Prostate gland (tissue), 2 donors: Measurements from ENCODE around the gene KRTAP9-8. TPM values are rescaled to one million over a fixed set of nuclear protein-coding genes. Genes with fewer than 3 reads are reported as not detected.
A peak's percentile ranks its signal among the peaks of the same experiment; 100 is the strongest.
"Not testable (repeated sequence)": the region's sequence is repeated elsewhere in the genome, so short reads cannot be mapped to it uniquely, and the experiment has no call there.

Source experiments
- DNase-seq: peaks from one replicate; pipeline ENCODE4 v3.0.0-alpha.2; 2019; ENCODE audit warnings: low spot score
- H3K27ac ChIP-seq, 2 donors: fragments of 200-600 bp; sonication (generic); 2 replicates each; pipeline ENCODE4 v1.5.1; 2017 to 2019
- H3K27me3 ChIP-seq: fragments of 200-600 bp; sonication (generic); replicated peaks from 2 replicates; pipeline ENCODE4 v1.5.1; 2019; ENCODE audit not compliant: insufficient read depth
- H3K36me3 ChIP-seq, 2 donors: fragments of 200-600 bp; sonication (generic); 1 replicate in 1 of 2; 2 replicates in 1 of 2; pipeline versions ENCODE4 v1.5.1 to v1.8.1; 2017 to 2019
- H3K4me1 ChIP-seq: fragments of 200-600 bp; sonication (generic); replicated peaks from 2 replicates; pipeline ENCODE4 v1.5.1; 2019
- H3K4me3 ChIP-seq, 2 donors: fragments of 200-600 bp; sonication (generic); 2 replicates each; pipeline ENCODE4 v1.5.1; 2017 to 2019
- H3K9me3 ChIP-seq: fragments of 200-600 bp; sonication (generic); 2 replicates; pipeline ENCODE4 v1.5.1; 2017
- POLR2A ChIP-seq: fragments of 450-650 bp; IDR thresholded peaks from one replicate; pipeline ENCODE4 v1.6.1; 2016; ENCODE audit warnings: antibody characterized with exemption, mild to moderate bottlenecking
- POLR2AphosphoS5 ChIP-seq: sonication (generic); formaldehyde crosslinking; IDR thresholded peaks from one replicate; pipeline ENCODE4 v1.6.1; 2017; ENCODE audit warnings: antibody characterized with exemption
- WGBS: methylation state at CpG from one replicate; pipeline ENCODE4 v1.1.5; 2018; 5-methylcytosine and 5-hydroxymethylcytosine counted together
- intact Hi-C: fragments of 100-400 bp; cut with DNase I; formaldehyde crosslinking; loops from one replicate; pipeline ENCODE4 v1.14.2; 2022
- total RNA-seq, 2 donors: library from RNA; depleted of rRNA; stranded (reverse); fragments of >200 nt; gene quantifications; one replicate each; pipeline ENCODE4 v1.1.0, GENCODE V29; 2016
- TF ChIP-seq, protein P1 (sequence below), 4 experiments: fragments of 200-600 bp in 2 of 4; fragments of 450-650 bp in 2 of 4; sonication (generic) in 2 of 4; IDR thresholded peaks; 1 replicate in 3 of 4; 2 replicates in 1 of 4; pipeline ENCODE4 v1.5.1; 2016 to 2019; ENCODE audit warnings: antibody characterized with exemption in 4 of 4, mild to moderate bottlenecking in 2 of 4, moderate library complexity in 2 of 4

The KRTAP9-8 gene
- total RNA-seq, 2 donors from 2014 or later: not detected

DNA sequence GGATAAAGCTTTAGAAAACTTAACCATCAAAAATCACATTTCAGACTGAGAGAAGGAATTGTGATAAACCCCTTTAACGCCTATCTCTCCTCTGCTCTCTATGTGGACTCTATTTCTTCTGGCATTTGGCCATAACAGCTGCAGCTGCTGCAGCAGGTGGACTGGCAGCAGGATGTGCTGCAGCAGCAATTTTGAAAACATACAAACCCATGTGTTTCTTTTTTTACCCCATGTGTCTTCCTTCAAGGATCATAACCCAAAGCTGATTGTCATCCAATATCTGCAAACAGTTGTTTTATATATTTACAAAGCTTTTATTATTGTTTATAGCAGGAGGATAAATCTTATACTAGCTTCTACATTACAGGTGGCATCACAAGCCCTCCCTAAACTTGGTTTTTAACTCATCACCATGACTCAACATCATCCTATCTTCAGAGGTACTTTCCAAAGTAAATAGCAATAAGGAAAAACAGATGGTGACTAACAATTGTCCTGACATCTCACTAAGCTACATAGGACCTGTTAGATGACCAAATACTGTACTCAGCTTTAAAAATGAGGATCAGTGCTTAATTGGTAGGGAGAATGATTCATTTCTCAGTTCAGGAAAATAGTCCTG, 25.8 kb upstream of the KRTAP9-8 start:
- Histone ChIP-seq H3K27me3 (no peaks in the 10 kb centered on the region), H3K9me3 (no peaks in the 10 kb centered on the region), H3K36me3 (no peaks in the 10 kb centered on the region), H3K4me1 (no peaks in the 10 kb centered on the region), H3K4me3 (no peak overlapping the region), H3K27ac (no peak overlapping the region)
- WGBS: 37% methylated on average over 1 of the region's 1 CpG
- TF ChIP-seq POLR2AphosphoS5 (peak; percentile 72), POLR2A (no peak)
- TF ChIP-seq, protein P1, sequence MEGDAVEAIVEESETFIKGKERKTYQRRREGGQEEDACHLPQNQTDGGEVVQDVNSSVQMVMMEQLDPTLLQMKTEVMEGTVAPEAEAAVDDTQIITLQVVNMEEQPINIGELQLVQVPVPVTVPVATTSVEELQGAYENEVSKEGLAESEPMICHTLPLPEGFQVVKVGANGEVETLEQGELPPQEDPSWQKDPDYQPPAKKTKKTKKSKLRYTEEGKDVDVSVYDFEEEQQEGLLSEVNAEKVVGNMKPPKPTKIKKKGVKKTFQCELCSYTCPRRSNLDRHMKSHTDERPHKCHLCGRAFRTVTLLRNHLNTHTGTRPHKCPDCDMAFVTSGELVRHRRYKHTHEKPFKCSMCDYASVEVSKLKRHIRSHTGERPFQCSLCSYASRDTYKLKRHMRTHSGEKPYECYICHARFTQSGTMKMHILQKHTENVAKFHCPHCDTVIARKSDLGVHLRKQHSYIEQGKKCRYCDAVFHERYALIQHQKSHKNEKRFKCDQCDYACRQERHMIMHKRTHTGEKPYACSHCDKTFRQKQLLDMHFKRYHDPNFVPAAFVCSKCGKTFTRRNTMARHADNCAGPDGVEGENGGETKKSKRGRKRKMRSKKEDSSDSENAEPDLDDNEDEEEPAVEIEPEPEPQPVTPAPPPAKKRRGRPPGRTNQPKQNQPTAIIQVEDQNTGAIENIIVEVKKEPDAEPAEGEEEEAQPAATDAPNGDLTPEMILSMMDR (IDR thresholded peaks at IDR 0.05): no peak
- intact Hi-C loops: no loop called here
- no peak for DNase-seq

DNA sequence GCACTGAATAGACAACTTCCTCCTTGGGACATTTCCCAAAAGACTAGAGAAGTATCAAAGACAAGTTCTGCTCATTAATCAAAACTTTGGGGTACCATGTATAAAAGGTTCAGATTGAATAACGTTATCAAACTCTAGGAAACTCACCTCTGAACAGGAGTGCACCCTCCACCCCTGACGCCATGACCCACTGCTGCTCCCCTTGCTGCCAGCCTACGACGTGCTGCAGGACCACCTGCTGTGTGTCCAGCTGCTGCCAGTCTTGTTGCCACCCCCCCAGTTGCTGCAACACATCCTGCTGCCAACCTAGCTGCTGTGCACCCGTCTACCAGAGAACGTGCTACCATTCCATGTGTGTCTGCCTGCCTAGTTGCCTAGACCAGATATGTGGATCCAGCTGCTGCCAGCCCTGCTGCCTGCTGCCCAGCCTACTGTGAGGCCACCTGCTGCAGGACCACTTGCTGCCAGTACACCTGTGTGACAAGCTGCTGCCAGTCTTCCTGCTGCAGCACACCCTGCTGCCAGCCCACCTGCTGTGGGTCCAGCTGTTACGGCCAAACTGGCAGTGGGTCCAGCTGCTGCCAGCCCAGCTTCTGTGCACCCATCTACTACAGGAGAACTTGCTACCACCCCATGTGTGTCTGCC, 25.2 kb upstream of the KRTAP9-8 start:
- 66% methylated on average over 7 of the region's 7 CpGs for WGBS
- DNase-seq: no peak
- intact Hi-C loops: no loop called here
- no peaks in the 10 kb centered on the region for H3K4me1 ChIP-seq
- no peaks in the 10 kb centered on the region for H3K36me3 ChIP-seq
- no peaks in the 10 kb centered on the region for H3K9me3 ChIP-seq
- H3K4me3 ChIP-seq: no peak overlapping the region
- no peak overlapping the region for H3K27ac ChIP-seq
- TF ChIP-seq POLR2A (no peak), POLR2AphosphoS5 (no peak)
- TF ChIP-seq, protein P1 (IDR thresholded peaks at IDR 0.05): no peak
- no peaks in the 10 kb centered on the region for H3K27me3 ChIP-seq

DNA sequence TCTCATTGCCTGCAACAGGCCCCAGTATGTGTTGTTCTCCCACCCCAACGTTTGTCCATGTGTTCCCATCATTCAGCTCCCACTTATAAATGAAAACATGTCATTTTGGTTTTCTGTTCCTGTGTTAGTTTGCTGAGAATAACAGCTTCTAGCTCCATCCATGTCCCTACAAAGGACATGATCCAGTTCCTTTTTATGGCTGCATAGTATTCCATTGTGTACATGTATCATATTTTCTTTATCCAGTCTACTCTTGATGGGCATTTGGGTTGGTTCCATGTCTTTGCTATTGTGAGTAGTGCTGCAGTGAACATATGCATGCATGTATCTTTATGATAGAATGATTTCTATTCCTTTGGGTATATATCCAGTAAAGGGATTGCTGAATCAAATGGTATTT, 22.1 kb upstream of the KRTAP9-8 start:
- TF ChIP-seq POLR2A (no peak), POLR2AphosphoS5 (no peak)
- TF ChIP-seq, protein P1 (IDR thresholded peaks at IDR 0.05): no peak
- 91% methylated on average over 1 of the region's 1 CpG for WGBS
- no peak for DNase-seq
- intact Hi-C loops: no loop called here
- Histone ChIP-seq H3K27me3 (no peaks in the 10 kb centered on the region), H3K4me1 (no peaks in the 10 kb centered on the region), H3K36me3 (no peaks in the 10 kb centered on the region), H3K4me3 (no peak overlapping the region), H3K9me3 (no peaks in the 10 kb centered on the region), H3K27ac (no peak overlapping the region)

DNA sequence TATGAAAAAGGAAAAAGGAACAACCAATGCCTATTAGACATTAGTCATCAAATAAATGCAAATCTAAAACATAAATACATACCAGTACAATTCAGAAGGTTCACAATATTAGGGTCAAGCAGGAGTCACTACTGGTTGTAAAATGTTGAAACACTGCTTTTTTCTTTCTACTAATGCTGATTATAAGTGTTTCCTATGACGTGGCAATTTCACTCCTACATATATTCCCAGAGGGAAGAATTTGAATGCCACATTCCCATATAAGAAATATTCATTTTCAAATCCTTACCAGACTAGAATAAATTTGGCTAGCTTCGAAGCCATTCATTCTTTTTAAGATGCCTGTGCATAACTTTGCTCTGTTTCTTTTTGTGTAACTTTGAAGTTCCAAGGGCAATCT, 14.0 kb upstream of the KRTAP9-8 start:
- TF ChIP-seq, protein P1 (IDR thresholded peaks at IDR 0.05): no peak
- no peak for TF ChIP-seq POLR2A
- no peak for TF ChIP-seq POLR2AphosphoS5
- Histone ChIP-seq H3K4me3 (no peak overlapping the region), H3K36me3 (no peaks in the 10 kb centered on the region), H3K9me3 (no peaks in the 10 kb centered on the region), H3K27ac (no peak overlapping the region), H3K4me1 (no peaks in the 10 kb centered on the region), H3K27me3 (no peaks in the 10 kb centered on the region)
- DNase-seq: no peak
- 60% methylated on average over 2 of the region's 2 CpGs for WGBS
- intact Hi-C loops: no loop called here

DNA sequence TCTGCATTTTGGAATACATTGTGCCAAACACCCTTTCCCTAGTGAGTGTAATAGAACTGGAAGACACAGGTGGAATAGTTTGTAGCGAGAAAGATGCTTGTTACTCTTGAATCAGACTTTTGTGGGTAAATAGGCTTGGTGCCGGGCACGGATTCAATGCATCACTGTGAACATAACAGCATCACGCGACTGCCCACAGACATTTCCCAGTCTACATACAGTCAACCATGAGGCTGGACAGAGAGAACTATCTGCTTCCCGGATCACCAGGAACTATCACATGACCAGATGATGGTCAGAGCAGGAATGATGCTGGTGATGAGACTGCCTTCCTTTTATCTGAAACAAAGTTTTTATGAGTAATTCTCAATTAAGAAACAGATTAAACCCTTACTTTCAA, 11.7 kb upstream of the KRTAP9-8 start:
- TF ChIP-seq POLR2A: no peak
- TF ChIP-seq, protein P1 (IDR thresholded peaks at IDR 0.05): no peak
- no peak for TF ChIP-seq POLR2AphosphoS5
- no peak for DNase-seq
- H3K4me1 ChIP-seq: no peaks in the 10 kb centered on the region
- no peaks in the 10 kb centered on the region for H3K9me3 ChIP-seq
- no peaks in the 10 kb centered on the region for H3K36me3 ChIP-seq
- 91% methylated on average over 6 of the region's 6 CpGs for WGBS
- no peak overlapping the region for H3K27ac ChIP-seq
- intact Hi-C loops: no loop called here
- no peak overlapping the region for H3K4me3 ChIP-seq
- no peaks in the 10 kb centered on the region for H3K27me3 ChIP-seq

DNA sequence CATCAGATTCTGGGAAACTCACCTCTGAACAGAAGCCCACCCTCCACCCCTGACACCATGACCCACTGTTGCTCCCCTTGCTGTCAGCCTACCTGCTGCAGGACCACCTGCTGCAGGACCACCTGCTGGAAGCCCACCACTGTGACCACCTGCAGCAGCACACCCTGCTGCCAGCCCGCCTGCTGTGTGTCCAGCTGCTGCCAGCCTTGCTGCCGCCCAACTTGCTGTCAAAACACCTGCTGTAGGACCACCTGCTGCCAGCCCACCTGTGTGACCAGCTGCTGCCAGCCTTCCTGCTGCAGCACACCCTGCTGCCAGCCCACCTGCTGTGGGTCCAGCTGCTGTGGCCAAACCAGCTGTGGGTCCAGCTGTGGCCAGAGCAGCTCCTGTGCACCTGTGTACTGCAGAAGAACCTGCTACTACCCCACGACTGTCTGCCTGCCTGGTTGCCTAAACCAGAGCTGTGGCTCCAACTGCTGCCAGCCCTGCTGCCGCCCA, 11.2 kb upstream of the KRTAP9-8 start, which contains the start of gene KRTAP9-2:
Gene KRTAP9-2, plus strand, starts transcription at position 51 of the 498 bp plus-strand sequence. Its CDS starts 7 bp downstream, at position 58.
- 77% methylated on average over 3 of the region's 4 CpGs for WGBS

More for the DNA sequence above, 11.2 kb upstream of the KRTAP9-8 start, which contains the start of gene KRTAP9-2:
- H3K36me3 ChIP-seq, H3K4me1 ChIP-seq, DNase-seq, intact Hi-C loops, H3K27me3 ChIP-seq, H3K4me3 ChIP-seq, H3K27ac ChIP-seq, H3K9me3 ChIP-seq: not testable (repeated sequence)
